HepG2 (cell line): ENCODE measurements around the gene SLC22A23. TPM values are rescaled to one million over a fixed set of nuclear protein-coding genes. Genes with fewer than 3 reads are reported as not detected.

Experiments used
- ATM ChIP-seq: fragments of 450-650 bp; IDR thresholded peaks from 2 replicates; pipeline ENCODE4 v1.7.1; 2017; ENCODE audit warnings: mild to moderate bottlenecking, borderline replicate concordance
- CREB1 ChIP-seq, 2 experiments: fragments of 450-650 bp in 1 of 2; IDR thresholded peaks; 2 replicates each; pipeline ENCODE4 v1.6.1; 2016 to 2017; ENCODE audit warnings: control low read depth in 1 of 2, mild to moderate bottlenecking in 1 of 2, missing compliant biosample characterization in 1 of 2, missing genetic modification characterization in 1 of 2
- CREM ChIP-seq, 2 experiments: sonication (generic) in 1 of 2; formaldehyde crosslinking in 1 of 2; IDR thresholded peaks; 2 replicates each; pipeline versions ENCODE4 v1.4.0 to v1.6.1; 2016 to 2020; ENCODE audit warnings: antibody characterized with exemption in 1 of 2, mild to moderate bottlenecking in 1 of 2, missing genetic modification reagents in 1 of 2
- ISL2 ChIP-seq: sonication (generic); formaldehyde crosslinking; IDR thresholded peaks from 2 replicates; pipeline ENCODE4 v1.5.0; 2020; ENCODE audit warnings: missing genetic modification reagents
- KDM2A ChIP-seq: sonication (generic); formaldehyde crosslinking; IDR thresholded peaks from 2 replicates; pipeline ENCODE4 v1.4.0; 2020; ENCODE audit warnings: low read depth, missing genetic modification reagents, borderline replicate concordance
- KDM3A ChIP-seq: IDR thresholded peaks from 2 replicates; pipeline ENCODE4 v1.6.1; 2018; ENCODE audit warnings: low read depth, missing compliant biosample characterization
- RBFOX2 ChIP-seq: fragments of 200-400 bp; formaldehyde crosslinking; IDR thresholded peaks from 2 replicates; pipeline ENCODE4 v1.6.1; 2017; ENCODE audit warnings: low read depth, mild to moderate bottlenecking, low read length
- SMC3 ChIP-seq: IDR thresholded peaks from 2 replicates; pipeline ENCODE4 v1.6.1; 2011; ENCODE audit warnings: low read length, improper control_type of control experiment
- SNAPC5 ChIP-seq: sonication (generic); formaldehyde crosslinking; IDR thresholded peaks from 2 replicates; pipeline ENCODE4 v1.8.1; 2023; ENCODE audit warnings: mild to moderate bottlenecking, missing genetic modification reagents, borderline replicate concordance
- ZNF576 ChIP-seq: sonication (generic); formaldehyde crosslinking; IDR thresholded peaks from 2 replicates; pipeline ENCODE4 v1.4.0; 2020; ENCODE audit warnings: mild to moderate bottlenecking, missing genetic modification reagents
- ZNF782 ChIP-seq: sonication (generic); formaldehyde crosslinking; IDR thresholded peaks from 2 replicates; pipeline ENCODE4 v1.4.0; 2020; ENCODE audit warnings: missing genetic modification reagents, mild to moderate bottlenecking, borderline replicate concordance
- polyA plus RNA-seq, 8 experiments: library from polyadenylated mRNA; depleted of rRNA in 3 of 8; stranded (reverse) in 7 of 8; unstranded in 1 of 8; fragments of >200 nt; fragmentation: Illumina TruSeq in 4 of 8; extraction: Trizol in 4 of 8; gene quantifications; 2 replicates each; pipeline versions ENCODE4 v1.2.1 to v1.2.3, GENCODE V29; 2011 to 2016; ENCODE audit warnings: low read depth in 4 of 8, missing spikeins in 1 of 8, mixed read lengths in 1 of 8; ENCODE audit not compliant: insufficient read depth in 1 of 8
- total RNA-seq, 5 experiments: library from RNA; depleted of rRNA; stranded (reverse); fragments of >200 nt; fragmentation: Illumina TruSeq; extraction: Trizol; gene quantifications; 2 replicates each; pipeline ENCODE4 v1.2.3, GENCODE V29; 2016; ENCODE audit warnings: low read depth in 1 of 5
- TF ChIP-seq, protein P1 (sequence below): sonication (generic); formaldehyde crosslinking; IDR thresholded peaks from 2 replicates; pipeline ENCODE4 v1.5.1; 2020; ENCODE audit warnings: missing genetic modification reagents, mild to moderate bottlenecking, borderline replicate concordance
- TF ChIP-seq, protein P2 (sequence below), 2 experiments: sonication (generic) in 1 of 2; formaldehyde crosslinking in 1 of 2; IDR thresholded peaks; 2 replicates each; pipeline versions ENCODE4 v1.6.1 to v1.9.0; 2014 to 2022; ENCODE audit warnings: antibody characterized with exemption in 1 of 2, borderline replicate concordance in 1 of 2, inconsistent platforms in 1 of 2, low read depth in 1 of 2, missing genetic modification reagents in 1 of 2
- TF ChIP-seq, protein P3 (sequence below): sonication (generic); formaldehyde crosslinking; IDR thresholded peaks from 2 replicates; pipeline ENCODE4 v1.8.0; 2022; ENCODE audit warnings: missing genetic modification reagents, mild to moderate bottlenecking, moderate library complexity, borderline replicate concordance

SLC22A23 gene
- total and polyA plus RNA-seq, 2 of the 13 experiments (the other 11 are each of a cell fraction or from before 2014, with no cell fraction given), result 11.8 to 17.5 TPM

- TF ChIP-seq CREM (IDR thresholded peaks at IDR 0.05), result peak; percentile 64; the same call in 1 of the 2 replicates
- no peak for TF ChIP-seq CREM (CRISPR knock-in tag; IDR thresholded peaks at IDR 0.05)
- peak; percentile 91 for TF ChIP-seq ISL2
- TF ChIP-seq, protein P1, sequence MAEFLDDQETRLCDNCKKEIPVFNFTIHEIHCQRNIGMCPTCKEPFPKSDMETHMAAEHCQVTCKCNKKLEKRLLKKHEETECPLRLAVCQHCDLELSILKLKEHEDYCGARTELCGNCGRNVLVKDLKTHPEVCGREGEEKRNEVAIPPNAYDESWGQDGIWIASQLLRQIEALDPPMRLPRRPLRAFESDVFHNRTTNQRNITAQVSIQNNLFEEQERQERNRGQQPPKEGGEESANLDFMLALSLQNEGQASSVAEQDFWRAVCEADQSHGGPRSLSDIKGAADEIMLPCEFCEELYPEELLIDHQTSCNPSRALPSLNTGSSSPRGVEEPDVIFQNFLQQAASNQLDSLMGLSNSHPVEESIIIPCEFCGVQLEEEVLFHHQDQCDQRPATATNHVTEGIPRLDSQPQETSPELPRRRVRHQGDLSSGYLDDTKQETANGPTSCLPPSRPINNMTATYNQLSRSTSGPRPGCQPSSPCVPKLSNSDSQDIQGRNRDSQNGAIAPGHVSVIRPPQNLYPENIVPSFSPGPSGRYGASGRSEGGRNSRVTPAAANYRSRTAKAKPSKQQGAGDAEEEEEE, result no peak
- TF ChIP-seq ZNF576 (CRISPR knock-in tag), result no peak
- no peak for TF ChIP-seq RBFOX2
- TF ChIP-seq, protein P2, sequence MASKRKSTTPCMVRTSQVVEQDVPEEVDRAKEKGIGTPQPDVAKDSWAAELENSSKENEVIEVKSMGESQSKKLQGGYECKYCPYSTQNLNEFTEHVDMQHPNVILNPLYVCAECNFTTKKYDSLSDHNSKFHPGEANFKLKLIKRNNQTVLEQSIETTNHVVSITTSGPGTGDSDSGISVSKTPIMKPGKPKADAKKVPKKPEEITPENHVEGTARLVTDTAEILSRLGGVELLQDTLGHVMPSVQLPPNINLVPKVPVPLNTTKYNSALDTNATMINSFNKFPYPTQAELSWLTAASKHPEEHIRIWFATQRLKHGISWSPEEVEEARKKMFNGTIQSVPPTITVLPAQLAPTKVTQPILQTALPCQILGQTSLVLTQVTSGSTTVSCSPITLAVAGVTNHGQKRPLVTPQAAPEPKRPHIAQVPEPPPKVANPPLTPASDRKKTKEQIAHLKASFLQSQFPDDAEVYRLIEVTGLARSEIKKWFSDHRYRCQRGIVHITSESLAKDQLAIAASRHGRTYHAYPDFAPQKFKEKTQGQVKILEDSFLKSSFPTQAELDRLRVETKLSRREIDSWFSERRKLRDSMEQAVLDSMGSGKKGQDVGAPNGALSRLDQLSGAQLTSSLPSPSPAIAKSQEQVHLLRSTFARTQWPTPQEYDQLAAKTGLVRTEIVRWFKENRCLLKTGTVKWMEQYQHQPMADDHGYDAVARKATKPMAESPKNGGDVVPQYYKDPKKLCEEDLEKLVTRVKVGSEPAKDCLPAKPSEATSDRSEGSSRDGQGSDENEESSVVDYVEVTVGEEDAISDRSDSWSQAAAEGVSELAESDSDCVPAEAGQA (IDR thresholded peaks at IDR 0.05; ENCODE audit: low read depth), result peak; percentile 73; the same call in 1 of the 2 replicates
- TF ChIP-seq, protein P2 (CRISPR knock-in tag; IDR thresholded peaks at IDR 0.05; ENCODE audit: borderline replicate concordance), result no peak
- no peak for TF ChIP-seq ATM
- TF ChIP-seq KDM2A (CRISPR knock-in tag), result no peak
- no peak for TF ChIP-seq CREB1 (IDR thresholded peaks at IDR 0.05)
- TF ChIP-seq CREB1 (CRISPR knock-in tag; IDR thresholded peaks at IDR 0.05), result no peak
- no peak for TF ChIP-seq SMC3
- no peak for TF ChIP-seq SNAPC5
- no peak; the same call in 1 of the 2 replicates for TF ChIP-seq KDM3A (CRISPR knock-in tag)
- TF ChIP-seq, protein P3, sequence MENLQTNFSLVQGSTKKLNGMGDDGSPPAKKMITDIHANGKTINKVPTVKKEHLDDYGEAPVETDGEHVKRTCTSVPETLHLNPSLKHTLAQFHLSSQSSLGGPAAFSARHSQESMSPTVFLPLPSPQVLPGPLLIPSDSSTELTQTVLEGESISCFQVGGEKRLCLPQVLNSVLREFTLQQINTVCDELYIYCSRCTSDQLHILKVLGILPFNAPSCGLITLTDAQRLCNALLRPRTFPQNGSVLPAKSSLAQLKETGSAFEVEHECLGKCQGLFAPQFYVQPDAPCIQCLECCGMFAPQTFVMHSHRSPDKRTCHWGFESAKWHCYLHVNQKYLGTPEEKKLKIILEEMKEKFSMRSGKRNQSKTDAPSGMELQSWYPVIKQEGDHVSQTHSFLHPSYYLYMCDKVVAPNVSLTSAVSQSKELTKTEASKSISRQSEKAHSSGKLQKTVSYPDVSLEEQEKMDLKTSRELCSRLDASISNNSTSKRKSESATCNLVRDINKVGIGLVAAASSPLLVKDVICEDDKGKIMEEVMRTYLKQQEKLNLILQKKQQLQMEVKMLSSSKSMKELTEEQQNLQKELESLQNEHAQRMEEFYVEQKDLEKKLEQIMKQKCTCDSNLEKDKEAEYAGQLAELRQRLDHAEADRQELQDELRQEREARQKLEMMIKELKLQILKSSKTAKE (CRISPR knock-in tag), result no peak
- TF ChIP-seq ZNF782 (CRISPR knock-in tag), result no peak
Measured at GRCh38 chr6:3411967-3412778, 44.7 kb downstream of the SLC22A23 start (continued).
